GM18511 (cell line): ENCODE measurements around the gene PPP1R26.
"Not testable (repeated sequence)": the region's sequence is repeated elsewhere in the genome, so short reads cannot be mapped to it uniquely, and the experiment has no call there.

ENCODE experiments used
- ATAC-seq: cut with Tn5 transposase; IDR thresholded peaks from one replicate; pipeline ENCODE4 v1.9.1; 2021; ENCODE audit warnings: mild to moderate bottlenecking, moderate library complexity; ENCODE audit not compliant: unreplicated experiment

Gene PPP1R26, protein sequence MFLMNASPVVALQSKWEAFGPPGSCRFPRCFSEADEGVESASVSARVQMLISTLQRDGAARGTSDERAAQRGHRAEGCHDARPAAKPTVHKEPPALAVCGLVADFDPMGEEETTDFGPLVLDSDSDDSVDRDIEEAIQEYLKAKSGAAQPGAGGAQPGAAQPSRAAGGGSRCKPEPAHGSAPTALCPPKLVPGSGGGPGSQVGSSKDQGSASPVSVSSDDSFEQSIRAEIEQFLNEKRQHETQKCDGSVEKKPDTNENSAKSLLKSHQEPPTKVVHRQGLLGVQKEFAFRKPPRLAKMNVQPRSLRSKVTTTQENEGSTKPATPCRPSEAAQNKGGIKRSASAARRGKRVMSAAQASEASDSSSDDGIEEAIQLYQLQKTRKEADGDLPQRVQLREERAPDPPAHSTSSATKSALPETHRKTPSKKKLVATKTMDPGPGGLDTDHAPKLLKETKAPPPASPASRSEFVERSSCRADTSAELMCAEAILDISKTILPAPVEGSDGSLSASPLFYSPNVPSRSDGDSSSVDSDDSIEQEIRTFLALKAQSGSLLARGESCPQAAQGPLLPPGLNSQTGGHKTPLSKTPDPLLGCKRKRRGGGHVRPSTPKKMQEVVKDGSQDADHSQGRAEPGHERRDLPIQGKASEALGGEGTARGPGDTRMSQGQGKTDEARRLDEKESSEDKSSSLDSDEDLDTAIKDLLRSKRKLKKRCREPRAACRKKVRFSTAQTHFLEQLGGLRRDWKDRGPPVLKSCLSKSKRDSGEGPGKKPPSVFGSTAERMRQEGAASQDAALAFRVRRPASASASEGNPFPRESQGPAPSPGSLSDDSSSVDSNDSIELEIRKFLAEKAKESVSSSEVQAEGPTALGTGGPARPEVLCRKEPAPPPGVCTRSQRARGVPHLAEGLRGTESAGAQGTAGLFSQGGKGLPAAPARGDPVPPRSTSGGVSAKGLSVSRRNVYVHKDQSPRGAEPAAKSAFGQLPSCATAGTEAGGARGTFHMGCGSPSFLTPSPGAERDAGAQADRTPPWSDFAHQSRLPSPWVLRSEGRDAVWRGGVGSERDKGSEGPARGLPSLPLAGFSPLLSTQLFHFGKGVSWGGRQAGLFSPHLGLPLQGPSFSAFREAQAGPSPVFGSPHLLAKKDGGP (N-terminal part only)

DNA sequence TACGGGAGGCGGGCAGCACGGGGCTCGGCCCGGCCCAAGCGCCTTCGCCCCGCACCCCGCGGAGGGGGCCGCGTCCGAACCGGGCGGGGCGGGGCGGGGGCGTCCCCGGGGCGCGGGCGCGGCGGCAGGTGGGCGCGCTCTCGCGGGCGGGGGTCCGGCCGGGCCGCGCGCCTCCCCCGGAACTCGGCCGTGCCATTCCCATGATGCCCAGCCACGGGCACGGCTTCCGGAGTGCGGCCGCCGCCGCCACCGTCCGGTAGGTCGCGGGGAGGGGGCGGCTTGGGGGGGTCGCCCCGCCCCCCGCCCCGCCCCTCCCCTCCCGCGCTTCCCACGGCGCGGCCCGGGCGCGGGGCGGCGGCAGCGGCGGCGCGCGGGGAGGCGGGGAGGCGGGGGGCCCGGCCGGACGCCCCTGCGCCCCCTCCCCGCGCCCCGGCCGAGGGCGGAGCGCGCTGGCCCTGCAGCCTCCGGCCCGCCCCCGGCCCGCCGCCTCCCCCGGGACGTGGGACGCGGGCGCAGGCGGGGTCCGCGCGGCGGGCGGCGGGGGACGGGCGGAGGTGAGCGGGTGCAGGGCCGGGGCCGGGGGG, at the start of gene PPP1R26:
PPP1R26 (plus strand) TSS at position 314 of the 584 bp plus-strand sequence. CDS start 4,729 bp downstream, outside the sequence.
- ATAC-seq = no peak

DNA sequence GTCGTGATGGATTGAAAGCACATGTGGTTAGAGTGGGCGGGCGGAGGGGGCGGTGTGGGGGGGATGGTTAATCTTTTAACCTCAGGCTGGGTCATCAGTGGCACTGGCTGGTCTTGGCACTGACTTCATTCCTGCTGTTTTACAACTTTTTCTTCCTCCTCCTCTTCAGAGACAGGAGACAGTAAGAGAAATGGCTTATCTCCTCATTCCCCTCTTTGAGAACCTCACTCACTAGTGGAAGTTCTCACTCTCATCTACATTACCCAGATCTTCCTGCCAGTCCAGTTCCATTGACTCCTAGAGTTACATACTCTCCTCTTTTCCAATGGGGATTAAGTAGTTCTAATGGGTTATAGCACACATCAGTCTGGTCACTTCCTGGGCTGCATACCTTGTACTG, 42.3 kb upstream of the PPP1R26 start:
- no peak for ATAC-seq

DNA sequence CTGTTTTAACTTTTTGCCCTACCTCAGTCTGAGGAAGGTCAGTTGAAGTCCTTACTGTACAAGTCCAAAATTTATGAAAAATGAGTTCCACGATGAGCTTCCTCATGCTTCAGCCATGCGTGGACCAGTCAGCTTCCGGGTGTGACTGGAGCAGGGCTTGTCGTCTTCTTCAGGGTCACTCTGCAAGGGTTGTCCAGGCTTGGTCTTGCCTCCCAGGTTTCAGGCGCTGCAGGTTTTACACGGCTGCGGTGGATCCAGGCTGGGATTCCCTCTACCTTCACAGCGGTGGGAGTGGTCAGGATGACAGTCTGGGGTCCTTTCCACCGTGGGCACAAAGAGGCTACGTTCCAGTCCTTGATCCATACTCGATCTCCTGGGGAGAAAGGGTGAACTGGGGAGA, 41.9 kb upstream of the PPP1R26 start:
- not testable (repeated sequence) for ATAC-seq

DNA sequence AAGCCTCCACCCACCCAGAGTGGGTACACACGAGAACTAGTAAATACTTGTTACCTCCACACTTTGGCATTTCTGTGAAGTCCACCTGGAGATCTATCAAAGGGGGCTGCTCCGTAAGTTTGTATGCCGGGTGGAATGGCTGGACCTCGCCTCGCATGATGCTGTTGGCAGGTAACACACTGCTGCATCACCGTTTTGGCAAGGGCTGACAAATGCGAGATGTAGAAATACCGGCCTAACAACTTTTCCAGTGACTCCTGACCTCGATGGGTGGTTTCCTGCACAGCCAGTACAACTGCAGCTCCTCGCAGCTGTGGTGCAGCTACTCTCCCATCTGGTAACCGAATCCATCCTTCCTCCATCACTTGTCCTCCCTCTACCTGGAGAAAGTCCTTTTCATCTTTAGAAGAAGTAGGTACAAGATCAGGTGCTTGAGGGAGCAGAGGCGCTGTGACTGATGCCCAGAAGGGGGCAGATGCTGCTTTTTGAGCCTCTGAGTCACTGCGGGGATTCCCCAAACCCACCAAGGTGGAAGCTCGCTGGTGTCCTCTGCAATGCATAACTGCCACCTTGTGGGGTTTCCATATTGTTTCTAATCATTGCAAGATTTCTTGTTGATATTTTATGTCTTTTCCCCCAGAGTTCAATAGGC, 40.9 kb upstream of the PPP1R26 start:
- ATAC-seq = not testable (repeated sequence)

DNA sequence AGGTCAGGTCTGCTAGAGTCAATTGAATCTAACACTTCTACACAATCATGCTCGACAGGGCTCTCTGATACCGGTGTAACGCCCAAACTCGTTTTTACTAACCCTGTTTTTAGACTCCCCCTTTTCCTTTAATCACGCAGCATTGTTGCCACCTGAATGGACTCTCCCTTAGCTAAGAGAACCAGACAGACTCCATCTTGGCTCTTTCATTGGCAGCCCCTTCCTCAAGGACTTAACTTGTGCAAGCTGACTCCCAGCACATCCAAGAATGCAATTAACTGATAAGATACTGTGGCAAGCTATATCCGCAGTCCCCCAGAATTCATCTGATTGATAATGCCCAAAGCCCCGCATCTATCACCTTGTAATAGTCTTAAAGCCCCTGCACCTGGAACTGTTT, 40.1 kb upstream of the PPP1R26 start:
- ATAC-seq = not testable (repeated sequence)

DNA sequence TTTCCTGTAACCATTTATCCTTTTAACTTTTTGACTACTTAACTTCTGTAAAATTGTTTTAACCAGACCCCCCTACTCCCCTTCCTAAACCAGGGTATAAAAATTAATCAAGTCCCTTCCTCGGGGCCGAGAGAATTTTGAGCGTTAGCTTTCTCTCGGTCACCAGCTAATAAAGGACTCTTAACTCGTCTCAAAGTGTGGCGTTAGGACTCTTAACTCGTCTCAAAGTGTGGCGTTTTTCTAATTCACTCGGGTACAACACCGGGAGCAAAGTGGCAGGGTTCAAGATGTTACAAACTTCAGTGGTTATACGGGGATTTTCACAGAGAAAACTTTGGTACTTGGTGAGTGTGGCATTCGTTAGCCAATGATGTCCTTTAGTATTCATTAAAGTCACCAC, 39.7 kb upstream of the PPP1R26 start:
- ATAC-seq = no peak

DNA sequence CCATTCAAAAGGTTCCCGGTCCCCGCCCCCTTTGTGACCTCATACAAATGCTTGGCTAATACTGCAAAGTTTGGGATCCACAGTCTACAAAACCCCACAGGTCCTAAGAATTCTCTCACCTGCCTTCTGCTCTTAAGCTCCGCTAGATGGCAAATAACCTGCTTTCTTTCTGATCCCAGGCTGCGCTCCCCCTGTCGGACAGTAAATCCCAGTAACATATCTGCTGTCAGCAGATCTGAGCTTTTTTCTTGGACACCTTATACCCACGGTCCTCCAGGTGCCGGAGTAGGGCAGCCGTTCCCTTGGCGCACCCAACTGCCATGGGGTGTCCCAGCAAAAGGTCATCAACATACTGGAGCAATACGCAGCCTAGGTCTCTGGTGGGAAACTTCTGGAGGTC, 39.0 kb upstream of the PPP1R26 start:
- no peak for ATAC-seq

DNA sequence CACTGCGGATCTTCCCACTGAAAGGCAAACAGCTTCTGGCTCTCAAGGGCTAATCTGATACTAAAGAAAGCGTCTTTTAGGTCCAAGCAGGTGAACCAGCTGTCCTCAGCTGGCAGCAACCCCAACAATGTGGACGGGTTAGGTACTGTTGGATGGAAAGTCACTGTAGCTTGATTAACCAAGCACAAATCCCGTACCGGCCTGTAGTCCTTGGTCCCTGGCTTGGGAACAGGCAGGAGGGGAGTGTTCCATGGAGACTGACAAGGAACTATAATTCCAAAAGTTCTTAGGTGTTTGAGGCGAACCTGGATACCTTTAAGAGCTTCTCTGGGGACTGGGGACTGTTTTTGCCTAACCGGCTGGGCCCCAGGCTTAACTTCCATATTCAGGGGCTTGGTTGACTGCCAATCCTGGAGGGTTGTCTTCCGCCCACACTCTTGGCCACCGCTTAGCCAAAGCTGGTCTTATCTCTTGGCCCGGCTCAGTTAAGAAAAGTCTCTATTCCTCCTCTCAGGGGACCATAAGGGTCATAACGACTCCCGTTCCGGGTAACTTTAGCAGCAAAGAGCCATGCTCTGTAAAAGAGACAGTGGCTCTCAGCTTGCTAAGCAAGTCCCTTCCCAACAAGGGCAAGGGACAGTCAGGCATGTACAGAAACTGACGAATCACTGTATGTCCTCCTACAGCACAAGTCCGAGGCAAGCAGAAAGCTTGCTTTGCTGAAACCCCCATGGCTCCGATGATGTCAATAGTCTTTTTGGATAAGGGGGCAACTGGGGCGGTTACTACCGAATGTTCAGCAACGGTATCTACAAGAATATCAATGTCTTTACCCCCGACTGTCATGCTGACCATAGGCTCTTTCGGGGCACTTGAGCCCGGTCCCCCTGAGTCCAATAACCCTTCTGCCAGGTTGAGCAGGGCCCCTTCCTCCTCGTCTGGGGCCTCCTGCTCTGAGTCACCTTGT, 38.2 kb upstream of the PPP1R26 start:
- ATAC-seq = not testable (repeated sequence)

DNA sequence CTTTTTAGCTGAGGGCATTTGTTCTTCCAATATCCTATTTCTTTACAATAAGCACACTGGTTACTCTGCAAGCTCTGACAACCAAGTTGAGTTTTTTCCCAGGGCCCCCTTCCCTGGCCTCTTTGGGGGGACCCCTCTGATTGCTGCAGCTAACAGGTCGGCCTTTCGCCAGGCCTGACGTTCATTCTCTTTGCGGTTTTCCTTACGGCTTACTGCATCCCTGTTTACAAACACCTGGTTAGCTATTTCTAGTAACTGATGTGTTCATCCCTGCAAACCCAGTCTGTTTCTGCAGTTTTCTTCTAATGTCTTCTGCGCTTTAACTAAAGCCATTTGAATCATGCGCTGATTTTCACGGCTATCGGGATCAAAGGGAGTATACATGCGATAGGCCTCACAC, 37.5 kb upstream of the PPP1R26 start:
- ATAC-seq = no peak

DNA sequence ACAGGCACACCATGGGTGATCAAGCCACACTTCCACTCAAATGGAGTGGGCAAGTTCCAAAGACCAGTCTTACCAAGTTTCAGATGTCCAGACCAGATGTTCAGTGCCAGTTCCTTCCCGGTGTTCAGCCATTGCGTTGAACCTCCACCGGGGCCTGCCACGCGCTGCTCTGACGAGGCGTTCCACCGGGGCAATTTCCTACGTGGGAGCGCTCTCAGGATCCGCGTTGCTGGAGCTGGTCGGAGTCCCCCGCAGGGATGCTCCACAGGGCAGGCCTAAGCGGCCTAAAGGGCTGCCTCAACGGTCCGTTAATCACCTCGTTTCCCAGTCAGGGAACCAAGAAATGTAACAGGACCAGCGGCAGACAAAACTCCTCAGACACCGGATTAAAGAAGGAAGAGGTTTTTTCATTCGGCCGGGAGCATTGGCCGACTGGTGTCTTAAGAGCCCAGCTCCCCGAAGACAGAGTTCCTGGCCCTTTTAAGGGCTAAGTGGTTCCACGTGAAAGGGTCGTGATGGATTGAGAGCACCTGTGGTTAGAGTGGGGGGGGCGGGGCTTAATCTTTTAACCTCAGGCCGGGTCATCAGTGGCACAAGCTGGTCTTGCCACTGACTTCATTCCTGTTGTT, 35.7 kb upstream of the PPP1R26 start:
- ATAC-seq = no peak

DNA sequence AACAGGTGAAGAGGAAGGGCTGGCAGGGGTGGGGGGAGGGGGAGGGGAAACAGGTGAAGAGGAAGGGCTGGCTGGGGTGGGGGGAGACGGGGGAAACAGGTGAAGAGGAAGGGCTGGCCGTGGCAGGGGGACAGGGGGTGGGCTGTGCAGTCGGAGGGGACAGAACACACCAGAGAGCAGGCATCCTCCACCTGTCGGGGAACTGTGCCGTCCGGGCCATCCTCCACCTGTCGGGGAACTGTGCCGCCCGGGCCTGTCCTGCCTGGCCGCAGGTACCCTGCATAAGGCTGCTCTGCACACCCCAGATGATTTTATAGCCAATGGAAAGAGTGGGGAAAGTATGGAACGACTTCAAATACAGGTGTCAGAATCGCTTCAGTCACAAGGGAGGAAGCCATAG, 32.5 kb upstream of the PPP1R26 start:
- ATAC-seq = no peak

DNA sequence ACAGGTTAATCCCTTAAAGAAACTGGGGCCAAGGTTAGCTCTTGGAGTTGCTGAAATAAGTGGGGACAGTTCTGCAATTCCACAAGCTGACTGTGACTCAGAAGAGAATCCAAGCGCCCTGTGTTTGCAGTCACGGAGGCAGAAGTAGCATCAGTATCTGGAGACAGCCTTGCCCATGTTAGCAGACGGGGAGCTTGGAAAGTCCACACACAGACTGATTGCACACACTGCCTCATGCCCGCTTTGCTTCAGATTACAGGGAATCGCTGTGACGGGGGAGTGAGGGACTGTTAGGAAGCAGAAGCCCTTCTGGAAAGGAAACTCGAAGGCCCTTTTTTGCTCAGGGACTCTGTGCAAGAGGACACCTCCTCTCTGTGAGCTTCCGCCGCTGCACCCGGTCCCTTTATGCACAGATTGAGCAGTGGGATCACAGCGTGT, 30.9 kb upstream of the PPP1R26 start:
- ATAC-seq = no peak

DNA sequence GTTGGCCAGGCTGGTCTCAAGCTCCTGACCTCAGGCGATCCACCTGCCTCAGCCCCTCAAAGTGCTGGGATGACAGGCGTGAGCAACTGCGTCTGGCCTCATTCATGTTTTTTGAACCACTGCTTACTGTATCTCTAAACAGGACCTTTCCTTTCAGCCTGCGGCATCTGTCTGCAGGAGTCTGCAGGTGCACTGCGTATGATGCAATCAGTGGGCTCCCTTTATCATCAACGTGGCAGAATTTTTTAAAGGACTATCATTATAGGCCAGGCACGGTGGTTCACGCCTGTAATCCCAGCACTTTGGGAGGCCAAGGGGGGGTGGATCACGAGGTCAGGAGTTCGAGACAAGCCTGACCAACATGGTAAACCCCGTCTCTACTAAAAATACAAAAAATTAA, 30.1 kb upstream of the PPP1R26 start:
- ATAC-seq = not testable (repeated sequence)

DNA sequence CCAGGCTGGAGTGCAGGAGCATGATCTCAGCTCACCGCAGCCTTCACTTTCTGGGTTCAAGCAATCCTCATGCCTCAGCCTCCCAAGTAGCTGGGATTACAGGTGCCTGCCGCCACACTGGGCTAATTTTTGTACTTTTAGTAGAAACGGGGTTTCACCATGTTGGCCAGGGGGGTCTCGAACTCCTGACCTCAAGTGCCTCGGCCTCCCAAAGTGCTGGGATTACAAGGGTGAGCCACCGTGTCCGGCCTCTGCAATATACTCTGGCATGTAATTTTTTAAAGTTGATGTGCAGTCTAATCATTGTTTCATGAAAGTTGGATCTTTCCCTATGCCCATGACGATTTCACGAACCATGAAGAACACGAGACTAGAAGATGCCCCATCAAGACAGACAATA, 28.6 kb upstream of the PPP1R26 start:
- ATAC-seq = no peak

DNA sequence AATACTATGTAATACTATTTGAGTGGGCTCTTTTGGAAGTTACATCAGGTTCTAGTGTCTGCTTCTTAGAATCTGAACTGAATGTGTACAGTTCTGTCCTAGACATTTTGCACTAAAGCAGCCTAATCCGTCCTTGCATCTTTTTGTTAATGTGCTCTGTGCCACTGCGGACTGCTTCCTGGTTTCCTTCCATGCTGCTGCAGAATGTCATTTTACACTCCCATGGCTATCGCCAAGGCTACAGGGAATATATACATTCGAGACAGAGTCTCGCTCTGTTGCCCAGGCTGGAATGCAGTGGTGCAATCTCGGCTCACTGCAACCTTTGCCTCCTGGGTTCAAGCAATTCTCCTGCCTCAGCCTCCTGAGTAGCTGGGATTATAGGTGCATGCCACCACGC, 27.7 kb upstream of the PPP1R26 start:
- ATAC-seq = not testable (repeated sequence)

DNA sequence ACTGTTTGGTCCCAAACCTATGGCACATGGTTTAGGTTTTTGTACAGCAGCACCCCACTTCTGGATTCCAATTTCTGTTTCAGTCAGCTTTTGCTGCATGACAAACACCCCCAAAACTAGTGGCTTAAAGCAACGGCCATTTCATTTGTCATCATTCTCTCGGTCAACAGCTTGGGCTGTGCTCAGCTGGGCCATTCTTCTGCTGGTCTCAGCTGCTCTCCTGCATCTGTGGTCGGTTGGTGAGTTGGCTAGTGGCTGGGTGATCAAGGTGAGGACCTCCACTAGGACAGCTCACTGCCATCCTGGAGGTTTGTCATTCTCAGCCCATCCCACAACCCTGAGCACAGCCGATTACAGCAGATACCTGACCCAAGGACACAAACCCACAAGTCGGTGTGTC, 24.8 kb upstream of the PPP1R26 start:
- no peak for ATAC-seq

DNA sequence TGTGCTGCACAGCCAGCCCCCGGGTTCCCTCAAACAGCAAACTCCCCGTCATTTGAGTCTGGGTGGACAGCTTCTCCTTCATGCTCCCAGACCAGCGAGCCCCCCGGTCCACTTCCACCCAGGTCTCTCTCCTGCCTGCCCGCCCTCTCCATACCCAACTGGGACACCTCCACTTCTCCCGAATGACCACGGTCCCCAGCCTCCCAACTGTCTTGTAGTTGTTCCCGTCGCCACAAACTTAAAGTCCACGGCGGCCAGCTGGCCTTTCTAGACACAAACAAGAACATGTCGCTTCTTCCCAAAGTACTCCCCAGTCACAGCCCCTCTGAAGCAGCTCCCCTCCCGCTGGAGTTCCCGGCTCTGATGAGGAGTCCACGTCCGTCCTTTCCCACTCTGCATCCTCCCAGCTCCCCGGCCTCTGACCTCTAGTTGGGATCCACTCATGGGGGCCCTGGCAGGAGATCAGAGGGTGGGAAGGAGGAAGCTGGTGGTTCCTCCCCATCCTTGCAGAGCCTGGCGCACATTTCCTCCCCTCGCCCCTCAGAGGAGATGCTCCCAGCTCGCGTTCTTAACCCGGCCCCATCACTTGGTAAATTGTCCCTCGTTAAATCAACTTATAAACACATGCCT, 24.1 kb upstream of the PPP1R26 start:
- ATAC-seq = no peak

DNA sequence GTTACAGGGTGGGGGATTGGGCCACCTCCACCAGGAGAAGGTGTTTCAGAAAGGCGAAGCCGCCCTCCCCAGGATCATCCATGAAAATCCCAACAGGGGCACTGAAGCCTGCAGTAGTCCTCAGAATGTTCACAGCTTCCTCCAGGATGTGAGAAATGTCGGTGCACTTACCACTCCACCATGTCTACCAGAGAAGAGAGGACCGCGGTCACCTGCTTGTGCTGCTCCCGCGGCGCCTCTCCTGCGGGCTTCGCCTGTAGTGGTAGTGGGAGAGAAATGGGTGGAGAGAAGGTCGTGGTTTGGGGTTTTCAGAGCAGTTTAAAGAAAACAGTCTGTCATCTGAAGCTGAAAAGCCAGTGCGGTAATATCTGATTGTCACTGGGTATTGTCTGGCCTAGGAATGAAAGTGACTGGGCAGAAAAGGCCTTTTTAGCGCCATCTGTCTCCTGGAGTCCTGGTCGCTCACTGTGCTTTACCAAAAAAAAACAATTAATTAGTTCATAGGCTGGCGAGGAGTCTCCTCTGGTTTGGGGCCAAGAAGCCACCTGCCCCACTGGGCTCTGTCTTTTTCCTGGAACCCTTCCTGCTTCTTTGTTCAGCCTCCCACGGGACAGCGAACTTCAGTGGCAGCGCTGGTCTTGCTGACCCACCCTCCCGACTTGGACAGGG, 23.0 kb upstream of the PPP1R26 start:
- ATAC-seq = no peak
